Stimulated activated CD8-positive, alpha-beta memory T cell treated with anti-CD3 and anti-CD28 coated beads, Interleukin-7, amount 100 ng/mL, for 24 hours (primary cell): ENCODE data around the gene CUL1.

Experiments used
- DNase-seq: peaks from one replicate; pipeline ENCODE4 v3.0.0-alpha.2; 2020; ENCODE audit warnings: low read depth

Gene CUL1

GRCh38 chr7:148761499-148762278 lies 63.0 kb downstream of the CUL1 start:
- DNase-seq: no peak

GRCh38 chr7:148763622-148764021 lies 64.9 kb downstream of the CUL1 start:
- DNase-seq: no peak

GRCh38 chr7:148770004-148770403 lies 71.3 kb downstream of the CUL1 start:
- DNase-seq: no peak

GRCh38 chr7:148772297-148773089 lies 73.8 kb downstream of the CUL1 start:
- no peak for DNase-seq

GRCh38 chr7:148773334-148773733 lies 74.6 kb downstream of the CUL1 start:
- no peak for DNase-seq

- DNase-seq: no peak
Observed at GRCh38 chr7:148774471-148774870, 75.8 kb downstream of the CUL1 start.

GRCh38 chr7:148782757-148783456 lies 84.2 kb downstream of the CUL1 start:
- DNase-seq: no peak

GRCh38 chr7:148783801-148784527 lies 85.3 kb downstream of the CUL1 start:
- no peak for DNase-seq

- no peak for DNase-seq
Observed at GRCh38 chr7:148787571-148788295, 89.0 kb downstream of the CUL1 start.

GRCh38 chr7:148789220-148789619 lies 90.5 kb downstream of the CUL1 start:
- DNase-seq: no peak

- no peak for DNase-seq
Observed at GRCh38 chr7:148790131-148790726, 91.5 kb downstream of the CUL1 start.

- no peak for DNase-seq
Observed at GRCh38 chr7:148790850-148791249, 92.1 kb downstream of the CUL1 start.

- DNase-seq: no peak
Observed at GRCh38 chr7:148791546-148791945, 92.8 kb downstream of the CUL1 start.

GRCh38 chr7:148793590-148793989 lies 94.9 kb downstream of the CUL1 start:
- DNase-seq: no peak

GRCh38 chr7:148794476-148794875 lies 95.8 kb downstream of the CUL1 start:
- DNase-seq: no peak

GRCh38 chr7:148796841-148797240 lies 98.1 kb downstream of the CUL1 start:
- no peak for DNase-seq

- DNase-seq: no peak
Observed at GRCh38 chr7:148799893-148800555, 101.3 kb downstream of the CUL1 start.

- no peak for DNase-seq
Observed at GRCh38 chr7:148800677-148801076, 102.0 kb downstream of the CUL1 start.

GRCh38 chr7:148802101-148802493 lies 103.4 kb downstream of the CUL1 start:
- no peak for DNase-seq

GRCh38 chr7:148803094-148803493 lies 104.4 kb downstream of the CUL1 start:
- DNase-seq: no peak
